H1 (cell line): Measurements from ENCODE around the gene SGPP2.

ENCODE experiments used
- ATF3 ChIP-seq: IDR thresholded peaks from 2 replicates; pipeline ENCODE4 v1.6.1; 2011; ENCODE audit warnings: low read depth, mild to moderate bottlenecking, low read length; ENCODE audit not compliant: insufficient read depth
- BCL11A ChIP-seq, 2 experiments: IDR thresholded peaks; one replicate each; pipeline ENCODE4 v1.6.1; 2011; ENCODE audit warnings: low read depth in 2 of 2, low read length in 2 of 2, mild to moderate bottlenecking in 2 of 2
- BRCA1 ChIP-seq: IDR thresholded peaks from 2 replicates; pipeline ENCODE4 v1.6.1; 2012; ENCODE audit warnings: low read depth, low read length, improper control_type of control experiment
- CHD2 ChIP-seq: IDR thresholded peaks from 2 replicates; pipeline ENCODE4 v1.6.1; 2012; ENCODE audit warnings: low read length, improper control_type of control experiment
- CTCF ChIP-seq, 3 experiments: IDR thresholded peaks; 1 replicate in 2 of 3; 2 replicates in 1 of 3; pipeline versions ENCODE4 v1.5.1 to v1.6.1; 2011; ENCODE audit warnings: low read length in 3 of 3, mild to moderate bottlenecking in 3 of 3, inconsistent platforms in 2 of 3, low read depth in 1 of 3, moderate library complexity in 1 of 3; ENCODE audit not compliant: insufficient read depth in 1 of 3; ENCODE audit errors: control extremely low read depth in 1 of 3
- HDAC6 ChIP-seq: IDR thresholded peaks from one replicate; pipeline ENCODE4 v1.7.1; 2012; ENCODE audit warnings: low read depth, mild to moderate bottlenecking, inconsistent platforms, low read length, moderate library complexity
- KDM1A ChIP-seq: fragments of 200-600, 300-600 bp; sonication (generic); IDR thresholded peaks from 2 replicates; pipeline ENCODE4 v1.7.1; 2016; ENCODE audit warnings: mild to moderate bottlenecking, low read length, borderline replicate concordance
- NANOG ChIP-seq: IDR thresholded peaks from 2 replicates; pipeline ENCODE4 v1.6.1; 2011; ENCODE audit warnings: low read length, low read depth, mild to moderate bottlenecking, inconsistent platforms; ENCODE audit not compliant: insufficient read depth, poor library complexity, severe bottlenecking
- RNF2 ChIP-seq: fragments of 200-900, 300-1000 bp; sonication (generic); IDR thresholded peaks from 2 replicates; pipeline ENCODE4 v1.7.1; 2016; ENCODE audit warnings: borderline replicate concordance, low read depth, mild to moderate bottlenecking, antibody characterized with exemption, low read length; ENCODE audit not compliant: poor library complexity, severe bottlenecking; ENCODE audit errors: missing control alignments
- SP1 ChIP-seq: IDR thresholded peaks from 2 replicates; pipeline ENCODE4 v1.6.1; 2011; ENCODE audit warnings: low read depth, low read length
- YY1 ChIP-seq: IDR thresholded peaks from 2 replicates; pipeline ENCODE4 v1.6.1; 2011; ENCODE audit warnings: low read depth, mild to moderate bottlenecking, low read length

DNA sequence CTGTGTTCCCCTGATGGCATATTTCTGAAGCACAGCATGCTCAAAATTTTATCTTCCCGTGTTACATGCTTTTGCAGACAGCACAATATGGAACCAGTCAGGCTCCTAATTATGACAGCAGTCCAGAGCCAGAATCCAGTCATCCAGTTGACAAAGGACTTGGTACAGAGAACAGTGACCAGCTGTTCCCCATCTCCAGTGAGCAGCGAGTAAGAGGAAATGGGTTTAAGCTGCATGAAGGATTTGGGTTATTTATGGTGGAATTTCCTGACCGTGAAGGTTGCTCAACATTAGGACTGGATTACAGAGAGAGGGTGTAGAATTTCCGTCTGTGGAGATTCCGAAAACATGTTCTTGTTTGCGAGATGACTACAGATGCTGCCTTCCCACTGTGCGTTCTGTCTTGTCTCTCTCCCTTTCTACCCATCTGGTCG lies 24.4 kb downstream of the SGPP2 start:
- TF ChIP-seq SP1: no peak
- TF ChIP-seq KDM1A: no peak
- TF ChIP-seq HDAC6: no peak
- TF ChIP-seq YY1: no peak
- TF ChIP-seq CTCF (IDR thresholded peaks at IDR 0.05; ENCODE audit: control extremely low read depth in 1 of 3, insufficient read depth in 1 of 3, low read depth in 1 of 3, low read length in 3 of 3): no peak
- no peak for TF ChIP-seq ATF3
- TF ChIP-seq BCL11A (IDR thresholded peaks at IDR 0.05; ENCODE audit: low read depth in 2 of 2, low read length in 2 of 2): no peak
- TF ChIP-seq RNF2: no peak
- TF ChIP-seq NANOG: no peak
- no peak for TF ChIP-seq CHD2
- no peak for TF ChIP-seq BRCA1
